ENCODE measurements around the gene WDR82.

The WDR82 gene

DNA sequence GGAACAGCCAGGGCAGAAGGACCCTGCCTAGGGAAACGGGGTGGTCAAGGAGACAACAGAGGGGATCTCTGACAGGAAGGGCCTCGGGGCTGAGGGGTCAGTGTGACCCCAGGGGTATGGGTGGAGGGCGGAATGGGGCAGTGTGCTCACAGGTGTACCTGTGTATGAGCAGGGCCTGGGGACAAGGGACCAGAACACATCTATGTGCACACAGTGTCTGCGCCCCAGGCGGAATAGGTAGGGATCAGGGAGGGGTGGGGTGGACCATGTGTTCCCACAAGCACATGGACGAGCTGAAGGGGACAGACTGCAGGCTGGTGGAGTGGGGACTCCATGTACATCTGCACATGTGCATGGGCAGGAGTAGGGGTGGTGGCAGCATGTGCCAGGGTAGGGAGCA lies 48.0 kb downstream of the WDR82 start:
- no peak overlapping the region for H3K4me3 ChIP-seq (ENCODE audit: low read length)
- DNase-seq (ENCODE audit: low read depth), result no peak
- no peak for TF ChIP-seq CTCF (conservative IDR thresholded peaks at IDR 0.05; ENCODE audit: low read depth, low read length)

DNA sequence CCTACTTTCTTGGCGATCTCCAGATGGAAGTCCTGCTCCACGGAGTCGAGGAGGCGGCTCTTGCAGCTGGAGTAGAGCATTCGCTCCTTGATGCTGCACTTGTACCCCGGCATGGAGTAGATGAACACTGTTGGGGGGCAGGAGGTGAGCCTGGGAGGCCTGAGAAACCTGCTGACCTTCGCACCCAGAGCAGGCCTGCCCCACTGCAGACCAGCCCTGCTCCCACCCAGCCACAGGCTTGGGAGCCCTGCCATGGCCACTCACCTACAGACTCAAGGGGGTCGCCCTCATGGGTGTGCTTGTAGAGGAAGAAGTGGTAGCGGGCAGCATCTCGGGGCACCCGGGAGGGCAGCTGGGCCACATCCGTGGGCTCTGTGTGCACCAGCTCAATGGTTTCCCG lies 48.8 kb downstream of the WDR82 start:
- DNase-seq (ENCODE audit: low read depth), result no peak

DNA sequence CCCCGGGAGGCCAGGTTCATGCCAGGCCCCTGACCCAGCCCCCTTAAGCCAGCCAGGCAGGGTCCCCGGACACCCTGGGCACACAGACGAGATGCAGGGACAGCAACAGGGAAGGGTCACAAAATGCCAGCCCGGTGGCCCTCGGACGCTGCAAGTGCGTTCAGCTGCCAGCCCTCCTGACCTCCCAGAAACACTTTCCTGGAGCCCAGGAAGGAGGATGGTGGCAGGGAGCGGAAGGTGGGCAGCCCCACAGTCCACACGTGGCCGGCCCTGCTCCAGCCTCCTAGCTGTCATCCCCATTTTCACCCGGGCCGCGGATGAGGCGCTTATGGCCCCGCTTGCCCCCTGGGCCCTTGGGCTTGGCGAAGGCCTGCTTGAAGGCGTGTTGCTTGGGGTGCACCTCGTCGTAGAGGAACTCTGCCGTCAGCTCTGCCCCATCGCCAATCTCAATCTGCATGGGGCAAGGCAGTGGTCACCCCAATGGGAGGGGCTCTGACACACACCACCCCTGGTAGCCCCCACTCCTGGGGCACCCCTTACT lies 49.6 kb downstream of the WDR82 start:
- H3K4me3 ChIP-seq (ENCODE audit: low read length), result no peak overlapping the region
- no peak for DNase-seq (ENCODE audit: low read depth)
- TF ChIP-seq CTCF (conservative IDR thresholded peaks at IDR 0.05; ENCODE audit: low read depth, low read length), result no peak

More for the DNA sequence above, 48.8 kb downstream of the WDR82 start:
- no peak for TF ChIP-seq CTCF (conservative IDR thresholded peaks at IDR 0.05; ENCODE audit: low read depth, low read length)
- H3K4me3 ChIP-seq (ENCODE audit: low read length), result no peak overlapping the region

DNA sequence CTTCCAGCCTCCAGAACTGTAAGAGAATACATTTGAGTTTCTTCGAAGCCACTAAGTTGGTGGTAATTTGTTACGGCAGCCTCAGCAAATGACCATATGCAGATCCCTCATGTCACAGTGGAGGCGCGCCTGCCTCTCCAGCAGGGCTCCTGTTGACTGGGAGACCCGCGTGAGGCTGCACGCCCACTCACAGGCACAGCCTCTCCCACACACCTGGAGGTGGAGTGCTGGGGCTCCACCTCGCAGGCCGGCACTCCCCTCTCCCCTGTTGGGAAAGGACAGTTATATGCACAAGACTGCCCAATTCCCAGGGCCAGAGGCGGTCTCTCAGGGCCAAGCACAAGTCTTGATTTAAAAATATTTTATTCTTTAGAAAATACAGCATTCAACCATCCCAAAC lies 50.2 kb downstream of the WDR82 start:
- H3K4me3 ChIP-seq (ENCODE audit: low read length), result no peak overlapping the region
- no peak for TF ChIP-seq CTCF (conservative IDR thresholded peaks at IDR 0.05; ENCODE audit: low read depth, low read length)
- no peak for DNase-seq (ENCODE audit: low read depth)

DNA sequence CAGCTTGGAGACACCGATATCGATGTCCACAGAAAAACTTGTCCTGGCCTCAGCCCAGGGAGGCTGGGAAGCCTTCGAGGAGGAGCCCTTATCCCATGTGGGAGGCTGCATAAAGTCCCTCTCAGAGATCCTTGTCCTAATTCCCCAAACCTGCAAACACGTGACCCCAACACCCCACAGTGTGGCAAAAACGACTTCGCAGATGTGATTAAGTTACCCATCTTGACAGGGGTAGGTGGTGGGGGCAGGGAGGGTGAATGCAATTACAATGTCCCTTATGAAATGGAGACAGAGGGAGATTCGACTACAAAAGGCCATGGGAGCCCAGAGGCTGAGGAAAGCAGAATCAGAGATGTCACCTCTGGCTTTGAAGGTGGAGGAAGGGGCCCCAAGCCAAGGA lies 50.7 kb downstream of the WDR82 start:
- H3K4me3 ChIP-seq (ENCODE audit: low read length), result no peak overlapping the region
- no peak for DNase-seq (ENCODE audit: low read depth)
- TF ChIP-seq CTCF (conservative IDR thresholded peaks at IDR 0.05; ENCODE audit: low read depth, low read length), result no peak

GRCh38 chr3:52227117-52227516 lies 51.3 kb downstream of the WDR82 start:
- peak; percentile 14 for TF ChIP-seq CTCF (conservative IDR thresholded peaks at IDR 0.05; ENCODE audit: low read depth, low read length)
- no peak for DNase-seq (ENCODE audit: low read depth)
- H3K4me3 ChIP-seq (ENCODE audit: low read length), result no peak overlapping the region

DNA sequence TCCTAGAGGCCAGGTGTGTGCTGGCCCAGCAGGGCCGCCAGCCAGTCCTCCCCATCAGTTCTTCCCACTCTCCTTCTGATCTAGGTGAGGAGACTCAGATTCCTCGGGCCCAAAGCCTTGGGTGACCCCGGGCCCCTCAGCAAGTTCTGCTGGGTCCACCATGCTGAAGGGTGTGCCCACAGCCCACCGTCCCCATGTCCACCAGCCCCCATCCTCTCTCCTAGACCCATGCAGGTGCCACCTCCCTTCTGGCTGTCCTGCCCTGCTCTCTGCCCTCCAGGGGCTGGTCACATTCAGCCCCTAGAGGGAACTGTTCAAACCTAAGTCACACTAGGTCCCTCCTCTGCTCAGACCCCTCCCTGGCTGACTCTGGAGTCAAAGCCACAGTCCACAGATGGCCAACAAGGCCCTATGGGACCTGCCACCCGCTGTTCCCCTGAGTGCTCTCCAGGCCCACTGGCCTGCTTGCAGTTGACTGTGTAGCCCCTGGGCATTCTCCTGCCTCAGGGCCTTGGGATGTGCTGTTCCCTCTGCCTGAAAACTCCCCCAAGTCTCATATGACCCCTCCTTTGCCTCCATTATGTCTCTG lies 52.1 kb downstream of the WDR82 start:
- DNase-seq (ENCODE audit: low read depth), result no peak
- no peak overlapping the region for H3K4me3 ChIP-seq (ENCODE audit: low read length)
- no peak for TF ChIP-seq CTCF (conservative IDR thresholded peaks at IDR 0.05; ENCODE audit: low read depth, low read length)

All from retinal pigment epithelial cell (primary cell).